Ovary (tissue), 9 donors: ENCODE measurements around the gene MADD. TPM values are rescaled to one million over a fixed set of nuclear protein-coding genes. Genes with fewer than 3 reads are reported as not detected.
"Not testable (repeated sequence)": the region's sequence is repeated elsewhere in the genome, so short reads cannot be mapped to it uniquely, and the experiment has no call there.

Source experiments
- DNase-seq, 5 donors: peaks; one replicate each; pipeline ENCODE4 v3.0.0-alpha.2; 2019 to 2020
- H3K27ac ChIP-seq, 2 donors: fragments of 200-600 bp; one replicate each; pipeline versions ENCODE4 v1.5.1 to v1.8.0; 2019 to 2022
- H3K27me3 ChIP-seq: fragments of 200-600 bp; one replicate; pipeline ENCODE4 v1.8.0; 2022
- H3K36me3 ChIP-seq: fragments of 200-600 bp; sonication (generic); one replicate; pipeline ENCODE4 v1.5.1; 2019
- H3K4me1 ChIP-seq: one replicate; pipeline ENCODE4 v1.8.1; 2013; ENCODE audit warnings: mild to moderate bottlenecking, moderate library complexity; ENCODE audit not compliant: insufficient read depth
- H3K4me3 ChIP-seq: fragments of 200-600 bp; sonication (generic); one replicate; pipeline ENCODE4 v1.5.1; 2017
- H3K9me3 ChIP-seq, 2 donors: fragments of 200-600 bp in 1 of 2; sonication (generic) in 1 of 2; one replicate each; pipeline versions ENCODE4 v1.5.1 to v1.8.1; 2013 to 2019; ENCODE audit warnings: mild to moderate bottlenecking in 1 of 2, moderate library complexity in 1 of 2
- EP300 ChIP-seq: sonication (generic); formaldehyde crosslinking; IDR thresholded peaks from one replicate; pipeline ENCODE4 v1.6.1; 2017; ENCODE audit warnings: antibody characterized with exemption
- POLR2A ChIP-seq: fragments of 450-650 bp; IDR thresholded peaks from one replicate; pipeline ENCODE4 v1.6.1; 2017; ENCODE audit warnings: antibody characterized with exemption, mild to moderate bottlenecking, moderate library complexity
- WGBS, 3 donors: extraction: QIAGEN DNeasy Blood & Tissue Kit in 1 of 3; methylation state at CpG; one replicate each; pipeline versions ENCODE4 v1.1.5 to v1.1.7; 2013 to 2017; 5-methylcytosine and 5-hydroxymethylcytosine counted together
- intact Hi-C, 4 donors: fragments of 100-400 bp; cut with DNase I; formaldehyde crosslinking; loops; one replicate each; pipeline versions ENCODE4 v1.11.0 to v1.15.1; 2022 to 2023
- polyA plus RNA-seq, 2 donors: library from polyadenylated mRNA; stranded (reverse); fragments of 200-250 nt in 1 of 2; fragments of 350-450 nt in 1 of 2; fragmentation: Illumina TruSeq in 1 of 2; extraction: RNeasy Lipid Tissue Mini Kit (QIAGEN cat#74804) in 1 of 2; gene quantifications; one replicate each; pipeline ENCODE4 v1.2.3, GENCODE V29; 2013 to 2014
- total RNA-seq, 7 donors: library from RNA; depleted of rRNA in 2 of 7; stranded (reverse); fragments of >200 nt in 2 of 7; fragmentation: NEBNext Ultra II Directional in 3 of 7; extraction: Animal tissue kit (Norgen Biotek cat#: 25700) in 3 of 7; gene quantifications; one replicate each; pipeline versions ENCODE4 v1.1.0 to v1.2.4, GENCODE V29; 2016 to 2023
- TF ChIP-seq, protein P1 (sequence below), 3 donors: fragments of 450-650 bp in 2 of 3; fragments of 200-600 bp in 1 of 3; IDR thresholded peaks; one replicate each; pipeline versions ENCODE4 v1.5.1 to v1.8.0; 2016 to 2022; ENCODE audit warnings: antibody characterized with exemption in 3 of 3, mild to moderate bottlenecking in 1 of 3
- donor health status: DM: no; HTN: no; CAD: no; lungs with moderate emphysema.
- donor health status: DM: no; HTN: no; CAD: no.
- donor health status: Bipolar disorder and iron deficiency.
- donor health status: DM: yes; HTN: yes; CAD: no.
- donor health status: DM: no; HTN: no; CAD: no.
- donor health status: DM: yes; HTN: yes; CAD: no.

The MADD gene
- total and polyA plus RNA-seq, 9 donors: 20.3 to 53.5 (median 35.4) TPM

DNA sequence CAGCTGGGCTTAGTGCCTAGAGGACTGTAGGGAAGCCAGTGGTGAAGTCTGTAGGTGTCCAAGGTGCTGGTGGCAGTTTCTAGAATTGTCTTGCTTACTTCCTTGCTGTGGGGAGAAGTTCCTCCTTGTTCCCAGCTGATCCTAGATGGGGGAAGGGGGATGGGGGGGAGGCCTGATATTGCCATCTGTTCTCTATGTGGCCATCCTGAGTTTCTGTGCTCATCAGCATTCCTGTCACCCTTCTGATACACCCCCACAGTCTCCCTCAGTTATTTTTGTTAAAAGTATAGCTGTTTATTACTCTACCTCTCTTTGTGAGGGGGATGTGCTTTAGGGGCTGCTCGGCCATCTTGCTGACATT, 36.5 kb downstream of the MADD start:
- intact Hi-C loops: no loop called here
- Histone ChIP-seq H3K27ac (no peak overlapping the region), H3K36me3 (no peaks in the 10 kb centered on the region), H3K4me3 (no peak overlapping the region), H3K27me3 (no peaks in the 10 kb centered on the region), H3K9me3 (no peaks in the 10 kb centered on the region), H3K4me1 (no peaks in the 10 kb centered on the region)
- no peak for DNase-seq
- 41 to 84% (median 54%) methylated on average over 1 of the region's 1 CpG for WGBS, 3 donors
- TF ChIP-seq POLR2A (no peak), EP300 (no peak)
- TF ChIP-seq, protein P1, sequence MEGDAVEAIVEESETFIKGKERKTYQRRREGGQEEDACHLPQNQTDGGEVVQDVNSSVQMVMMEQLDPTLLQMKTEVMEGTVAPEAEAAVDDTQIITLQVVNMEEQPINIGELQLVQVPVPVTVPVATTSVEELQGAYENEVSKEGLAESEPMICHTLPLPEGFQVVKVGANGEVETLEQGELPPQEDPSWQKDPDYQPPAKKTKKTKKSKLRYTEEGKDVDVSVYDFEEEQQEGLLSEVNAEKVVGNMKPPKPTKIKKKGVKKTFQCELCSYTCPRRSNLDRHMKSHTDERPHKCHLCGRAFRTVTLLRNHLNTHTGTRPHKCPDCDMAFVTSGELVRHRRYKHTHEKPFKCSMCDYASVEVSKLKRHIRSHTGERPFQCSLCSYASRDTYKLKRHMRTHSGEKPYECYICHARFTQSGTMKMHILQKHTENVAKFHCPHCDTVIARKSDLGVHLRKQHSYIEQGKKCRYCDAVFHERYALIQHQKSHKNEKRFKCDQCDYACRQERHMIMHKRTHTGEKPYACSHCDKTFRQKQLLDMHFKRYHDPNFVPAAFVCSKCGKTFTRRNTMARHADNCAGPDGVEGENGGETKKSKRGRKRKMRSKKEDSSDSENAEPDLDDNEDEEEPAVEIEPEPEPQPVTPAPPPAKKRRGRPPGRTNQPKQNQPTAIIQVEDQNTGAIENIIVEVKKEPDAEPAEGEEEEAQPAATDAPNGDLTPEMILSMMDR (IDR thresholded peaks at IDR 0.05): no peak

- Histone ChIP-seq H3K27ac (no peak overlapping the region), H3K27me3 (no peaks in the 10 kb centered on the region), H3K4me1 (no peaks in the 10 kb centered on the region), H3K36me3 (no peaks in the 10 kb centered on the region), H3K9me3 (no peaks in the 10 kb centered on the region), H3K4me3 (no peak overlapping the region)
- intact Hi-C loops: no loop called here
- 90 to 94% (median 92%) methylated on average over 6 of the region's 6 CpGs for WGBS, 3 donors
- DNase-seq: no peak
- TF ChIP-seq POLR2A (no peak), EP300 (no peak)
- TF ChIP-seq, protein P1 (IDR thresholded peaks at IDR 0.05): no peak
Observed at GRCh38 chr11:47308050-47308823, 38.3 kb downstream of the MADD start.

DNA sequence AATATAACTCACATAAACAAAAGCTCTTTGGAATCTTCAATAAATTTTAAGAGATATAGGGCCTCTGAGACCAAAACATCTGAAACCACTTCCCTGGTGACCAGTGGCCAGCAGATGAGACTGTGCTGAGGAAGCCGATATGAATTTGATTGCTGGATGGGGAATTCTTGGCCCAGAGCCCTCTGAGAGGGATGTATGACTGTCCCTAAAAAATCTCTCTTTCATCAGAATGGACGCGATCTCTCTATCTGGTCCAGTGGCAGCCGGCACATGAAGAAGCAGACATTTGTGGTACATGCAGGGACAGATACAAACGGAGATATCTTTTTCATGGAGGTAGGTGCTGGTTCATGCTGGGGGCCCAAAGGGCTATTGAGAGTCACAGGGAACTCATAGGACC, 45.1 kb downstream of the MADD start:
- Histone ChIP-seq H3K4me1 (no peaks in the 10 kb centered on the region), H3K36me3 (no peaks in the 10 kb centered on the region), H3K27me3 (no peaks in the 10 kb centered on the region), H3K9me3 (no peaks in the 10 kb centered on the region), H3K4me3 (no peak overlapping the region), H3K27ac (no peak overlapping the region)
- intact Hi-C loops: no loop called here
- TF ChIP-seq, protein P1 (IDR thresholded peaks at IDR 0.05): no peak
- TF ChIP-seq POLR2A: no peak
- no peak for TF ChIP-seq EP300
- WGBS, 3 donors: 80 to 85% (median 83%) methylated on average over 5 of the region's 5 CpGs
- no peak for DNase-seq

GRCh38 chr11:47316501-47316900, 46.6 kb downstream of the MADD start:
- H3K4me1 ChIP-seq, H3K27ac ChIP-seq, H3K9me3 ChIP-seq, DNase-seq, H3K4me3 ChIP-seq, intact Hi-C loops, H3K36me3 ChIP-seq, H3K27me3 ChIP-seq: not testable (repeated sequence)
- 92 to 94% (median 94%) methylated on average over 8 of the region's 8 CpGs for WGBS, 3 donors

GRCh38 chr11:47317064-47317828, 47.3 kb downstream of the MADD start:
- intact Hi-C loops: no loop called here
- no peak overlapping the region for H3K27ac ChIP-seq
- no peak for DNase-seq
- H3K9me3 ChIP-seq: no peaks in the 10 kb centered on the region
- no peak overlapping the region for H3K4me3 ChIP-seq
- no peaks in the 10 kb centered on the region for H3K27me3 ChIP-seq
- 86 to 88% (median 87%) methylated on average over 5 of the region's 5 CpGs for WGBS, 3 donors
- TF ChIP-seq EP300 (no peak), POLR2A (no peak)
- TF ChIP-seq, protein P1 (IDR thresholded peaks at IDR 0.05): no peak
- no peaks in the 10 kb centered on the region for H3K36me3 ChIP-seq
- no peaks in the 10 kb centered on the region for H3K4me1 ChIP-seq
